NT2/D1 (cell line): ENCODE results near the gene AFP.

Source experiments
- SUZ12 ChIP-seq: IDR thresholded peaks from 2 replicates; pipeline ENCODE4 v1.6.1; 2011; ENCODE audit not compliant: insufficient read length, insufficient read depth; ENCODE audit errors: extremely low read depth
- YY1 ChIP-seq: IDR thresholded peaks from 2 replicates; pipeline ENCODE4 v1.6.1; 2011; ENCODE audit not compliant: insufficient read length, insufficient read depth

- TF ChIP-seq YY1 (no peak), SUZ12 (no peak)
Observed at GRCh38 chr4:73479323-73479722, 43.3 kb downstream of the AFP start.
